Body of pancreas (tissue), 4 donors: ENCODE data around the gene GRIK1.

Experiments
- POLR2A ChIP-seq, 3 donors: fragments of 450-650 bp; IDR thresholded peaks; one replicate each; pipeline ENCODE4 v1.6.1; 2016; ENCODE audit warnings: antibody characterized with exemption in 3 of 3, mild to moderate bottlenecking in 2 of 3
- TF ChIP-seq, protein P1 (sequence below), 7 experiments: fragments of 450-650 bp in 4 of 7; fragments of 200-600 bp in 3 of 7; sonication (generic) in 3 of 7; IDR thresholded peaks; one replicate each; pipeline ENCODE4 v1.5.1; 2016 to 2019; ENCODE audit warnings: antibody characterized with exemption in 7 of 7

DNA sequence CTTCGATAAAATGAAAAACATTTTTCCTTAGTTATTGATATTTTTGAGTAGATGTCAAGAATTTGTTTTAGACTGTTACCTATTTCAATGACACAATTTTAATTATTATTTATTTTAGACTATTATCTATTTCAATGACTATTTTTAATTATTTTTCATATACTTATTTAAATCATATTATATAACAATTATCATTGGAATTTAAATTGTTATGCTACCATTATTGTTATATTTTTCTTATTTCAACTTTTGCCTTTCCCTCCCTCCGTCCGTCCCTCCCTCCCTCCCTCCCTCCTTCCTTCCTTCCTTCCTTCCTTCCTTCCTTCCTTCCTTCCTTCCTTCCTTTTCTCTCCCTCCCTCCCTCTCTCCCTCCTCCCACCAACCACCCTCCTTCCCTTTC, 229.3 kb downstream of the GRIK1 start:
- TF ChIP-seq, protein P1, sequence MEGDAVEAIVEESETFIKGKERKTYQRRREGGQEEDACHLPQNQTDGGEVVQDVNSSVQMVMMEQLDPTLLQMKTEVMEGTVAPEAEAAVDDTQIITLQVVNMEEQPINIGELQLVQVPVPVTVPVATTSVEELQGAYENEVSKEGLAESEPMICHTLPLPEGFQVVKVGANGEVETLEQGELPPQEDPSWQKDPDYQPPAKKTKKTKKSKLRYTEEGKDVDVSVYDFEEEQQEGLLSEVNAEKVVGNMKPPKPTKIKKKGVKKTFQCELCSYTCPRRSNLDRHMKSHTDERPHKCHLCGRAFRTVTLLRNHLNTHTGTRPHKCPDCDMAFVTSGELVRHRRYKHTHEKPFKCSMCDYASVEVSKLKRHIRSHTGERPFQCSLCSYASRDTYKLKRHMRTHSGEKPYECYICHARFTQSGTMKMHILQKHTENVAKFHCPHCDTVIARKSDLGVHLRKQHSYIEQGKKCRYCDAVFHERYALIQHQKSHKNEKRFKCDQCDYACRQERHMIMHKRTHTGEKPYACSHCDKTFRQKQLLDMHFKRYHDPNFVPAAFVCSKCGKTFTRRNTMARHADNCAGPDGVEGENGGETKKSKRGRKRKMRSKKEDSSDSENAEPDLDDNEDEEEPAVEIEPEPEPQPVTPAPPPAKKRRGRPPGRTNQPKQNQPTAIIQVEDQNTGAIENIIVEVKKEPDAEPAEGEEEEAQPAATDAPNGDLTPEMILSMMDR (IDR thresholded peaks at IDR 0.05) = no peak
- no peak for TF ChIP-seq POLR2A (IDR thresholded peaks at IDR 0.05)
